Measurements from ENCODE around the gene RAMP2. TPM values are rescaled to one million over a fixed set of nuclear protein-coding genes. Genes with fewer than 3 reads are reported as not detected.

RAMP2 gene
- total RNA-seq, 3 donors from 2014 or later (not counting 1 experiment from before 2014, with no cell fraction given): not detected

- peaks cover 8% of the 10 kb centered on the region for H3K4me1 ChIP-seq (ENCODE audit: control insufficient read depth, insufficient read depth, low read length)
- peaks cover 7% of the 10 kb centered on the region in 2 donors for H3K4me1 Mint-ChIP-seq
- no peaks in the 10 kb centered on the region for H3K36me3 Mint-ChIP-seq
- DNase-seq (no peak), ATAC-seq (no peak)
- no peaks in the 10 kb centered on the region for H3K27me3 ChIP-seq (ENCODE audit: control insufficient read depth, insufficient read depth, low read length)
- no peak for TF ChIP-seq CTCF (IDR thresholded peaks at IDR 0.05)
- intact Hi-C loops (cut with micrococcal nuclease): no loop called here
- no peak overlapping the region for H3K4me3 ChIP-seq (ENCODE audit: low read length)
- no peak overlapping the region for H3K27ac ChIP-seq (ENCODE audit: low read length)
- H3K4me3 Mint-ChIP-seq: no peak overlapping the region
- no peak overlapping the region for H3K27ac Mint-ChIP-seq
- WGBS (ENCODE audit: insufficient coverage): 84% methylated on average over 2 of the region's 2 CpGs
- no peaks in the 10 kb centered on the region for H3K9me3 Mint-ChIP-seq
- H3K36me3 ChIP-seq (ENCODE audit: control insufficient read depth, insufficient read depth, low read length): no peaks in the 10 kb centered on the region
- no peaks in the 10 kb centered on the region for H3K9me3 ChIP-seq (ENCODE audit: control insufficient read depth, insufficient read depth, low read length)
- peaks cover 0 to 3% of the 10 kb centered on the region in 2 donors for H3K27me3 Mint-ChIP-seq (ENCODE audit: low read depth in 2 of 2)
Observed at GRCh38 chr17:42803074-42803883, 42.3 kb downstream of the RAMP2 start.

GRCh38 chr17:42804918-42805367 is 43.9 kb downstream of the RAMP2 start:
- Histone ChIP-seq H3K27me3 (ENCODE audit: control insufficient read depth, insufficient read depth, low read length) (no peaks in the 10 kb centered on the region), H3K4me1 (ENCODE audit: control insufficient read depth, insufficient read depth, low read length) (no peaks in the 10 kb centered on the region), H3K9me3 (ENCODE audit: control insufficient read depth, insufficient read depth, low read length) (no peaks in the 10 kb centered on the region), H3K27ac (ENCODE audit: low read length) (no peak overlapping the region), H3K36me3 (ENCODE audit: control insufficient read depth, insufficient read depth, low read length) (peaks cover 8% of the 10 kb centered on the region), H3K4me3 (ENCODE audit: low read length) (no peak overlapping the region)
- Mint-ChIP-seq H3K4me1 (no peaks in the 10 kb centered on the region), H3K9me3 (no peaks in the 10 kb centered on the region), H3K36me3 (no peaks in the 10 kb centered on the region), H3K4me3 (no peak overlapping the region), H3K27me3 (ENCODE audit: low read depth in 2 of 2) (no peaks in the 10 kb centered on the region), H3K27ac (no peak overlapping the region)
- ATAC-seq (no peak), DNase-seq (no peak)
- no peak for TF ChIP-seq CTCF (IDR thresholded peaks at IDR 0.05)
- 96% methylated on average over 1 of the region's 1 CpG for WGBS (ENCODE audit: insufficient coverage)
- intact Hi-C loops (cut with micrococcal nuclease): no loop called here

GRCh38 chr17:42806249-42806648 is 45.2 kb downstream of the RAMP2 start:
- Histone ChIP-seq H3K27me3 (ENCODE audit: control insufficient read depth, insufficient read depth, low read length) (no peaks in the 10 kb centered on the region), H3K27ac (ENCODE audit: low read length) (no peak overlapping the region), H3K36me3 (ENCODE audit: control insufficient read depth, insufficient read depth, low read length) (peaks cover 20% of the 10 kb centered on the region), H3K4me3 (ENCODE audit: low read length) (no peak overlapping the region), H3K4me1 (ENCODE audit: control insufficient read depth, insufficient read depth, low read length) (no peaks in the 10 kb centered on the region), H3K9me3 (ENCODE audit: control insufficient read depth, insufficient read depth, low read length) (no peaks in the 10 kb centered on the region)
- 95% methylated on average over 1 of the region's 1 CpG for WGBS (ENCODE audit: insufficient coverage)
- intact Hi-C loops (cut with micrococcal nuclease): no loop called here
- TF ChIP-seq CTCF (IDR thresholded peaks at IDR 0.05): no peak
- ATAC-seq (no peak), DNase-seq (no peak)
- no peaks in the 10 kb centered on the region for H3K4me1 Mint-ChIP-seq
- H3K27ac Mint-ChIP-seq: no peak overlapping the region
- no peaks in the 10 kb centered on the region for H3K9me3 Mint-ChIP-seq
- H3K4me3 Mint-ChIP-seq: no peak overlapping the region
- H3K36me3 Mint-ChIP-seq: peaks cover 8% of the 10 kb centered on the region
- no peaks in the 10 kb centered on the region for H3K27me3 Mint-ChIP-seq (ENCODE audit: low read depth in 2 of 2)
